ENCODE data around the gene SYNGR4. TPM values are rescaled to one million over a fixed set of nuclear protein-coding genes. Genes with fewer than 3 reads are reported as not detected.

SYNGR4 gene
- polyA plus RNA-seq, 1 experiment, result not detected

- CTCF ChIA-PET, result no interaction called here
- POLR2A ChIA-PET, result no interaction called here
- peaks cover 44% of the 10 kb centered on the region for H3K27me3 ChIP-seq (ENCODE audit: control insufficient read depth, insufficient read depth, low read length)
Observed at GRCh38 chr19:48396016-48396823, 32.1 kb downstream of the SYNGR4 start.

GRCh38 chr19:48396824-48397176, 32.6 kb downstream of the SYNGR4 start:
- no peak for DNase-seq (ENCODE audit: low read depth, low spot score)
- Histone ChIP-seq H3K27me3 (ENCODE audit: control insufficient read depth, insufficient read depth, low read length) (peaks cover 44% of the 10 kb centered on the region), H3K9me3 (ENCODE audit: control insufficient read depth, insufficient read depth, low read length) (peaks cover 5% of the 10 kb centered on the region; the same call in 1 of the 2 replicates), H3K27ac (ENCODE audit: low read depth, low read length) (no peak overlapping the region), H3K4me3 (ENCODE audit: low read depth, low read length) (no peak overlapping the region)
- ChIA-PET POLR2A (no interaction called here), CTCF (no interaction called here)
- TF ChIP-seq CTCF (IDR thresholded peaks at IDR 0.05; ENCODE audit: low read depth, low read length), result no peak

More at GRCh38 chr19:48396016-48396823, 32.1 kb downstream of the SYNGR4 start:
- H3K27ac ChIP-seq (ENCODE audit: low read depth, low read length), result no peak overlapping the region
- DNase-seq (ENCODE audit: low read depth, low spot score), result no peak
- TF ChIP-seq CTCF (IDR thresholded peaks at IDR 0.05; ENCODE audit: low read depth, low read length), result no peak
- H3K9me3 ChIP-seq (ENCODE audit: control insufficient read depth, insufficient read depth, low read length), result peaks cover 5% of the 10 kb centered on the region; the same call in 1 of the 2 replicates
- no peak overlapping the region for H3K4me3 ChIP-seq (ENCODE audit: low read depth, low read length)

- Histone ChIP-seq H3K9me3 (ENCODE audit: control insufficient read depth, insufficient read depth, low read length) (peaks cover 5% of the 10 kb centered on the region; the same call in 1 of the 2 replicates), H3K4me3 (ENCODE audit: low read depth, low read length) (peak overlapping the region; percentile 53), H3K27me3 (ENCODE audit: control insufficient read depth, insufficient read depth, low read length) (peaks cover 44% of the 10 kb centered on the region), H3K27ac (ENCODE audit: low read depth, low read length) (no peak overlapping the region)
- ChIA-PET CTCF (no interaction called here), POLR2A (no interaction called here)
- no peak for DNase-seq (ENCODE audit: low read depth, low spot score)
- TF ChIP-seq CTCF (IDR thresholded peaks at IDR 0.05; ENCODE audit: low read depth, low read length), result no peak
Observed at GRCh38 chr19:48397263-48398101, 33.3 kb downstream of the SYNGR4 start.

GRCh38 chr19:48398102-48398374, 33.9 kb downstream of the SYNGR4 start:
- TF ChIP-seq CTCF (IDR thresholded peaks at IDR 0.05; ENCODE audit: low read depth, low read length), result no peak
- Histone ChIP-seq H3K4me3 (ENCODE audit: low read depth, low read length) (peak overlapping the region; percentile 53), H3K9me3 (ENCODE audit: control insufficient read depth, insufficient read depth, low read length) (peaks cover 5% of the 10 kb centered on the region; the same call in 1 of the 2 replicates), H3K27ac (ENCODE audit: low read depth, low read length) (no peak overlapping the region), H3K27me3 (ENCODE audit: control insufficient read depth, insufficient read depth, low read length) (peaks cover 44% of the 10 kb centered on the region)
- ChIA-PET POLR2A (no interaction called here), CTCF (no interaction called here)
- DNase-seq (ENCODE audit: low read depth, low spot score), result no peak
